Right cardiac atrium (tissue), 5 donors: Measurements from ENCODE around the gene TENT4B. TPM values are rescaled to one million over a fixed set of nuclear protein-coding genes. Genes with fewer than 3 reads are reported as not detected.

Experiments used
- ATAC-seq, 2 donors: fragments of 200-7000 bp; cut with Tn5 transposase; one replicate each; pipeline versions ENCODE4 v1.8.0 to v1.9.1; 2020; ENCODE audit warnings: moderate library complexity in 2 of 2, mild to moderate bottlenecking in 1 of 2
- DNase-seq, 3 donors: peaks; one replicate each; pipeline ENCODE4 v3.0.0-alpha.2; 2020
- H3K27ac ChIP-seq: one replicate; pipeline ENCODE4 v1.5.1; 2013; ENCODE audit warnings: mild to moderate bottlenecking, low read length, control low read depth, moderate library complexity
- H3K27me3 ChIP-seq: one replicate; pipeline ENCODE4 v1.6.1; 2013; ENCODE audit not compliant: control insufficient read depth, insufficient read depth
- H3K4me1 ChIP-seq: one replicate; pipeline ENCODE4 v1.6.1; 2013; ENCODE audit warnings: low read length; ENCODE audit not compliant: control insufficient read depth, insufficient read depth
- H3K4me3 ChIP-seq: one replicate; pipeline ENCODE4 v1.5.1; 2013; ENCODE audit warnings: low read length, control low read depth
- H3K9me3 ChIP-seq: one replicate; pipeline ENCODE4 v1.6.1; 2013; ENCODE audit warnings: low read length; ENCODE audit not compliant: control insufficient read depth
- WGBS: extraction: QIAGEN DNeasy Blood & Tissue Kit; methylation state at CpG from one replicate; pipeline ENCODE4 v1.1.7; 2013; 5-methylcytosine and 5-hydroxymethylcytosine counted together
- intact Hi-C, 4 donors: fragments of 100-400 bp; cut with DNase I; formaldehyde crosslinking; loops; one replicate each; pipeline versions ENCODE4 v1.11.0 to v1.14.0; 2022 to 2023
- polyA plus RNA-seq: library from polyadenylated mRNA; stranded (reverse); fragments of 200-250 nt; gene quantifications from one replicate; pipeline ENCODE4 v1.2.3, GENCODE V29; 2013
- total RNA-seq, 4 donors: library from RNA; stranded (reverse); fragmentation: NEBNext Ultra II Directional; extraction: Animal tissue kit (Norgen Biotek cat#: 25700); gene quantifications; one replicate each; pipeline ENCODE4 v1.2.1, GENCODE V29; 2021
- donor health status: healthy with polysubstance abuse.
- donor health status: DM: no; HTN: yes; CAD: no.
- donor health status: DM: no; HTN: no; CAD: no.
- donor health status: DM: no; HTN: yes; CAD: no; lungs with severe emphysema.
- donor health status: DM: yes; HTN: yes; CAD: no.

TENT4B gene
- total and polyA plus RNA-seq, 5 donors = 3.0 to 8.4 (median 6.7) TPM

GRCh38 chr16:50272687-50273381 lies 119.7 kb downstream of the TENT4B start:
- 93% methylated on average over 5 of the region's 5 CpGs for WGBS
- Histone ChIP-seq H3K27ac (no peak overlapping the region), H3K4me3 (no peak overlapping the region), H3K27me3 (no peaks in the 10 kb centered on the region), H3K9me3 (no peaks in the 10 kb centered on the region), H3K4me1 (no peaks in the 10 kb centered on the region)
- intact Hi-C loops = no loop called here
- no peak for ATAC-seq
- peak in 2 of 3 donors; percentile 2 to 44 for DNase-seq

GRCh38 chr16:50273382-50273690 lies 120.2 kb downstream of the TENT4B start:
- Histone ChIP-seq H3K4me3 (no peak overlapping the region), H3K27ac (no peak overlapping the region), H3K4me1 (no peaks in the 10 kb centered on the region), H3K9me3 (no peaks in the 10 kb centered on the region), H3K27me3 (no peaks in the 10 kb centered on the region)
- intact Hi-C loops = no loop called here
- DNase-seq (peak in 2 of 3 donors; percentile 8 to 19), ATAC-seq (no peak)
- WGBS = 87% methylated on average over 2 of the region's 2 CpGs

GRCh38 chr16:50273888-50274325 lies 120.8 kb downstream of the TENT4B start:
- intact Hi-C loops = no loop called here
- no peaks in the 10 kb centered on the region for H3K4me1 ChIP-seq
- H3K9me3 ChIP-seq = no peaks in the 10 kb centered on the region
- 71% methylated on average over 13 of the region's 13 CpGs for WGBS
- no peak overlapping the region for H3K27ac ChIP-seq
- ATAC-seq (peak; percentile 5 to 6), DNase-seq (peak in 2 of 3 donors; percentile 15 to 53)
- H3K4me3 ChIP-seq = no peak overlapping the region
- H3K27me3 ChIP-seq = no peaks in the 10 kb centered on the region

- Histone ChIP-seq H3K4me1 (no peaks in the 10 kb centered on the region), H3K27ac (peak overlapping the region; percentile 21), H3K9me3 (no peaks in the 10 kb centered on the region), H3K27me3 (no peaks in the 10 kb centered on the region), H3K4me3 (no peak overlapping the region)
- DNase-seq (peak in 2 of 3 donors; percentile 16 to 54), ATAC-seq (peak in 1 of 2 donors; percentile 7)
- intact Hi-C loops = no loop called here
- WGBS = 68% methylated on average over 18 of the region's 18 CpGs
Observed at GRCh38 chr16:50274326-50275097, 121.4 kb downstream of the TENT4B start.

GRCh38 chr16:50275098-50275415 lies 122.0 kb downstream of the TENT4B start:
- Histone ChIP-seq H3K4me3 (no peak overlapping the region), H3K4me1 (no peaks in the 10 kb centered on the region), H3K27me3 (no peaks in the 10 kb centered on the region), H3K9me3 (no peaks in the 10 kb centered on the region), H3K27ac (no peak overlapping the region)
- 90% methylated on average over 3 of the region's 3 CpGs for WGBS
- ATAC-seq (no peak), DNase-seq (peak in 1 of 3 donors; percentile 4)
- intact Hi-C loops = no loop called here

GRCh38 chr16:50275428-50276325 lies 122.6 kb downstream of the TENT4B start:
- intact Hi-C loops = no loop called here
- ATAC-seq (no peak), DNase-seq (peak in 2 of 3 donors; percentile 31 to 49)
- Histone ChIP-seq H3K4me1 (no peaks in the 10 kb centered on the region), H3K27me3 (no peaks in the 10 kb centered on the region), H3K4me3 (no peak overlapping the region), H3K9me3 (no peaks in the 10 kb centered on the region), H3K27ac (no peak overlapping the region)
- 79% methylated on average over 12 of the region's 12 CpGs for whole genome bisulfite sequencing

- intact Hi-C loops = no loop called here
- no peak for ATAC-seq
- no peak overlapping the region for H3K27ac ChIP-seq
- no peak overlapping the region for H3K4me3 ChIP-seq
- 88% methylated on average over 2 of the region's 2 CpGs for WGBS
- H3K4me1 ChIP-seq = no peaks in the 10 kb centered on the region
- no peak for DNase-seq
- H3K27me3 ChIP-seq = no peaks in the 10 kb centered on the region
- H3K9me3 ChIP-seq = no peaks in the 10 kb centered on the region
Observed at GRCh38 chr16:50276326-50276640, 123.2 kb downstream of the TENT4B start.

- intact Hi-C loops = no loop called here
- Histone ChIP-seq H3K4me3 (no peak overlapping the region), H3K4me1 (no peaks in the 10 kb centered on the region), H3K9me3 (no peaks in the 10 kb centered on the region), H3K27ac (no peak overlapping the region), H3K27me3 (no peaks in the 10 kb centered on the region)
- DNase-seq (no peak), ATAC-seq (no peak)
- 92% methylated on average over 4 of the region's 4 CpGs for WGBS
Observed at GRCh38 chr16:50276801-50277555, 123.9 kb downstream of the TENT4B start.

- Histone ChIP-seq H3K27me3 (no peaks in the 10 kb centered on the region), H3K9me3 (no peaks in the 10 kb centered on the region), H3K27ac (no peak overlapping the region), H3K4me3 (no peak overlapping the region), H3K4me1 (peaks cover 3% of the 10 kb centered on the region)
- 58% methylated on average over 3 of the region's 3 CpGs for WGBS
- intact Hi-C loops = no loop called here
- no peak for DNase-seq
- no peak for ATAC-seq
Observed at GRCh38 chr16:50278251-50278650, 125.1 kb downstream of the TENT4B start.

GRCh38 chr16:50279504-50279865 lies 126.4 kb downstream of the TENT4B start:
- DNase-seq = peak in 1 of 3 donors; percentile 7

More at GRCh38 chr16:50279504-50279865, 126.4 kb downstream of the TENT4B start:
- intact Hi-C loops = no loop called here
- no peak overlapping the region for H3K4me3 ChIP-seq
- H3K9me3 ChIP-seq = no peaks in the 10 kb centered on the region
- no peak for ATAC-seq
- H3K27ac ChIP-seq = no peak overlapping the region
- 60% methylated on average over 2 of the region's 2 CpGs for WGBS
- no peaks in the 10 kb centered on the region for H3K27me3 ChIP-seq
- peaks cover 3% of the 10 kb centered on the region for H3K4me1 ChIP-seq
